Measurements from ENCODE around the gene PTPN7. TPM values are rescaled to one million over a fixed set of nuclear protein-coding genes. Genes with fewer than 3 reads are reported as not detected.

PTPN7 gene
- total RNA-seq, 1 donor from 2014 or later, result 7.9 TPM

- H3K27ac ChIP-seq, result no peak overlapping the region
- H3K4me1 ChIP-seq, result peaks cover 17% of the 10 kb centered on the region
- no peaks in the 10 kb centered on the region for H3K36me3 ChIP-seq
- no peaks in the 10 kb centered on the region for H3K9me3 ChIP-seq
- H3K27me3 ChIP-seq, result no peaks in the 10 kb centered on the region
- intact Hi-C loops (cut with DNase I), result no loop called here
- H3K4me3 ChIP-seq, result no peak overlapping the region
- TF ChIP-seq, protein P1, sequence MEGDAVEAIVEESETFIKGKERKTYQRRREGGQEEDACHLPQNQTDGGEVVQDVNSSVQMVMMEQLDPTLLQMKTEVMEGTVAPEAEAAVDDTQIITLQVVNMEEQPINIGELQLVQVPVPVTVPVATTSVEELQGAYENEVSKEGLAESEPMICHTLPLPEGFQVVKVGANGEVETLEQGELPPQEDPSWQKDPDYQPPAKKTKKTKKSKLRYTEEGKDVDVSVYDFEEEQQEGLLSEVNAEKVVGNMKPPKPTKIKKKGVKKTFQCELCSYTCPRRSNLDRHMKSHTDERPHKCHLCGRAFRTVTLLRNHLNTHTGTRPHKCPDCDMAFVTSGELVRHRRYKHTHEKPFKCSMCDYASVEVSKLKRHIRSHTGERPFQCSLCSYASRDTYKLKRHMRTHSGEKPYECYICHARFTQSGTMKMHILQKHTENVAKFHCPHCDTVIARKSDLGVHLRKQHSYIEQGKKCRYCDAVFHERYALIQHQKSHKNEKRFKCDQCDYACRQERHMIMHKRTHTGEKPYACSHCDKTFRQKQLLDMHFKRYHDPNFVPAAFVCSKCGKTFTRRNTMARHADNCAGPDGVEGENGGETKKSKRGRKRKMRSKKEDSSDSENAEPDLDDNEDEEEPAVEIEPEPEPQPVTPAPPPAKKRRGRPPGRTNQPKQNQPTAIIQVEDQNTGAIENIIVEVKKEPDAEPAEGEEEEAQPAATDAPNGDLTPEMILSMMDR (IDR thresholded peaks at IDR 0.05), result no peak
- no peak for TF ChIP-seq POLR2A (IDR thresholded peaks at IDR 0.05)
- TF ChIP-seq POLR2AphosphoS5 (IDR thresholded peaks at IDR 0.05; ENCODE audit: insufficient read depth in 1 of 2, low read depth in 1 of 2), result no peak
- no peak for DNase-seq (ENCODE audit: extremely low spot score in 2 of 2)
Measured at GRCh38 chr1:202203238-202204039, 43.0 kb upstream of the PTPN7 start.

DNA sequence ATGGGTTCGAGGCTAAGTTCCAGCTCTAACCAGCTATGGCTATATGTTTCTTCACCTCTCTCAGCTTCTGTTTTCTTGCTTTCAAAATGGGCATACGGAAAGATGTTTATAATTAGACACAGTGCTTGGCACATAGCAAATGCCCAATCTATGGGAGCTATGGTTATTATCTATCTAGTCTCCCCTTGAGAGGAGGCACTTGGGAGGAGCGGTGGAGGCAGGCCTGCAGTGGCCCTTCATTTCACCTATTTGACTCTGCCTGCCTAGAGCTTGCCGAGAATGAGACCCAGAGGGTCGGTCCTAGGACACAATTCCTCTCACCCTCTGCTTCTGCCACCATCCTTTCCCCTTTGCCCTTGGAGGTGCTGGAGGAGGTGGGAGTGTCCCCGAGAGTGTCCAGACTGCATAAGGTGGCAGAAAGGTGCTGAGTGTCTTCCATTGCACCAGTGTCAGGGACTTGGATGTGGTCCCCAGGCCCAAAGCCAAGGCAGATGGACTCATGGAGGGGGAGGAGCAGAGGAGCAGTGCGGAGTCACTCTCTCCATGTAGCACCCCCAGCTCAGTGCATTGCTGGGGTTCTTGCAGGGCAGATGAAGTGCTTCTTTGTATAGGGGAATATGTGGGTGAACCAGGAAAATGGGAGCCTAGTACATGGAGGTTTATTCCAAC, 42.2 kb upstream of the PTPN7 start:
- DNase-seq (ENCODE audit: extremely low spot score in 2 of 2), result no peak
- Histone ChIP-seq H3K4me1 (peaks cover 17% of the 10 kb centered on the region), H3K27ac (no peak overlapping the region), H3K9me3 (no peaks in the 10 kb centered on the region), H3K27me3 (no peaks in the 10 kb centered on the region), H3K4me3 (no peak overlapping the region), H3K36me3 (no peaks in the 10 kb centered on the region)
- no peak for TF ChIP-seq POLR2AphosphoS5 (IDR thresholded peaks at IDR 0.05; ENCODE audit: insufficient read depth in 1 of 2, low read depth in 1 of 2)
- TF ChIP-seq, protein P1 (IDR thresholded peaks at IDR 0.05), result no peak
- TF ChIP-seq POLR2A (IDR thresholded peaks at IDR 0.05), result no peak
- intact Hi-C loops (cut with DNase I), result no loop called here

- Histone ChIP-seq H3K27ac (no peak overlapping the region), H3K36me3 (no peaks in the 10 kb centered on the region), H3K9me3 (no peaks in the 10 kb centered on the region), H3K27me3 (no peaks in the 10 kb centered on the region), H3K4me3 (no peak overlapping the region), H3K4me1 (peaks cover 17% of the 10 kb centered on the region)
- DNase-seq (ENCODE audit: extremely low spot score in 2 of 2), result no peak
- intact Hi-C loops (cut with DNase I), result no loop called here
- TF ChIP-seq, protein P1 (IDR thresholded peaks at IDR 0.05), result no peak
- TF ChIP-seq POLR2A (IDR thresholded peaks at IDR 0.05) (no peak), POLR2AphosphoS5 (IDR thresholded peaks at IDR 0.05; ENCODE audit: insufficient read depth in 1 of 2, low read depth in 1 of 2) (no peak)
Measured at GRCh38 chr1:202201971-202202370, 41.6 kb upstream of the PTPN7 start.

GRCh38 chr1:202201266-202201665, 40.9 kb upstream of the PTPN7 start:
- Histone ChIP-seq H3K27me3 (no peaks in the 10 kb centered on the region), H3K4me3 (no peak overlapping the region), H3K4me1 (peaks cover 17% of the 10 kb centered on the region), H3K27ac (no peak overlapping the region), H3K36me3 (no peaks in the 10 kb centered on the region), H3K9me3 (no peaks in the 10 kb centered on the region)
- intact Hi-C loops (cut with DNase I), result no loop called here
- DNase-seq (ENCODE audit: extremely low spot score in 2 of 2), result no peak
- no peak for TF ChIP-seq POLR2A (IDR thresholded peaks at IDR 0.05)

GRCh38 chr1:202200669-202201068, 40.3 kb upstream of the PTPN7 start:
- no peaks in the 10 kb centered on the region for H3K36me3 ChIP-seq
- peaks cover 17% of the 10 kb centered on the region for H3K4me1 ChIP-seq
- no peak overlapping the region for H3K27ac ChIP-seq
- TF ChIP-seq, protein P1 (IDR thresholded peaks at IDR 0.05), result no peak
- TF ChIP-seq POLR2A (IDR thresholded peaks at IDR 0.05), result no peak
- TF ChIP-seq POLR2AphosphoS5 (IDR thresholded peaks at IDR 0.05; ENCODE audit: insufficient read depth in 1 of 2, low read depth in 1 of 2), result no peak
- intact Hi-C loops (cut with DNase I), result no loop called here
- no peaks in the 10 kb centered on the region for H3K27me3 ChIP-seq
- H3K9me3 ChIP-seq, result no peaks in the 10 kb centered on the region
- DNase-seq (ENCODE audit: extremely low spot score in 2 of 2), result no peak
- H3K4me3 ChIP-seq, result no peak overlapping the region
